Measurements from ENCODE around the gene SOHLH1.

- no peak for TF ChIP-seq CTCF (IDR thresholded peaks at IDR 0.05; ENCODE audit: poor library complexity)
- no peak for TF ChIP-seq EZH2 (IDR thresholded peaks at IDR 0.05; ENCODE audit: borderline replicate concordance)
- no peak for TF ChIP-seq EZH2phosphoT487 (IDR thresholded peaks at IDR 0.05; ENCODE audit: low read depth, severe bottlenecking, unreplicated experiment)
Measured at GRCh38 chr9:135714242-135715055, 15.2 kb upstream of the SOHLH1 start.

Measured in hepatocyte (in vitro differentiated cells).